Measurements from ENCODE around the gene PDCD4. TPM values are rescaled to one million over a fixed set of nuclear protein-coding genes. Genes with fewer than 3 reads are reported as not detected.
"Not testable (repeated sequence)": the region's sequence is repeated elsewhere in the genome, so short reads cannot be mapped to it uniquely, and the experiment has no call there.

Gene PDCD4
- total RNA-seq, 2 donors from 2014 or later, result 307 TPM

DNA sequence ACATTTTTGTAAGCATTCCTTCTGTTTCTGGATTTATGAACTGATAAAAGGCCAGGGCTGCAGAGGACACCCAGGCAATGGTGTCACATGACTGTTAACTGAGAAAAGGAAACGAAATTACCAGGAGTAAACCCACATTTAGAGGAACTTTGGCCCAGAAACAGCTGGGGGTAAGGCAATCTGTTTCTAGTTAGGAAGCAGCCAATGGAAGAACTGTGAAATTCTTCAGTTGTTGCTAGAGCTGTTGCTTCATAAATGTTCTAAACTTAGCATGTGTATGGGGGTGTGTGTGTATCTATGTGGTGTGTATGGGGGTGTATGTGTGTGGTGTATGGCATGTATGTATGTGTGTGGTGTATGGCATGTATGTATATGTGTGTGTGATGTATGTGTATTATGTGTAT lies 11.8 kb upstream of the PDCD4 start:
- H3K4me1 Mint-ChIP-seq, result peaks cover 71% of the 10 kb centered on the region
- DNase-seq, result no peak
- no peaks in the 10 kb centered on the region for H3K27me3 Mint-ChIP-seq
- H3K9me3 ChIP-seq (ENCODE audit: control insufficient read depth, low read length, poor library complexity, severe bottlenecking), result no peaks in the 10 kb centered on the region
- H3K27ac Mint-ChIP-seq, result peak overlapping the region; percentile 100
- no peak for ATAC-seq
- H3K4me3 Mint-ChIP-seq, result peak overlapping the region; percentile 41
- H3K36me3 Mint-ChIP-seq (ENCODE audit: low read depth), result no peaks in the 10 kb centered on the region

DNA sequence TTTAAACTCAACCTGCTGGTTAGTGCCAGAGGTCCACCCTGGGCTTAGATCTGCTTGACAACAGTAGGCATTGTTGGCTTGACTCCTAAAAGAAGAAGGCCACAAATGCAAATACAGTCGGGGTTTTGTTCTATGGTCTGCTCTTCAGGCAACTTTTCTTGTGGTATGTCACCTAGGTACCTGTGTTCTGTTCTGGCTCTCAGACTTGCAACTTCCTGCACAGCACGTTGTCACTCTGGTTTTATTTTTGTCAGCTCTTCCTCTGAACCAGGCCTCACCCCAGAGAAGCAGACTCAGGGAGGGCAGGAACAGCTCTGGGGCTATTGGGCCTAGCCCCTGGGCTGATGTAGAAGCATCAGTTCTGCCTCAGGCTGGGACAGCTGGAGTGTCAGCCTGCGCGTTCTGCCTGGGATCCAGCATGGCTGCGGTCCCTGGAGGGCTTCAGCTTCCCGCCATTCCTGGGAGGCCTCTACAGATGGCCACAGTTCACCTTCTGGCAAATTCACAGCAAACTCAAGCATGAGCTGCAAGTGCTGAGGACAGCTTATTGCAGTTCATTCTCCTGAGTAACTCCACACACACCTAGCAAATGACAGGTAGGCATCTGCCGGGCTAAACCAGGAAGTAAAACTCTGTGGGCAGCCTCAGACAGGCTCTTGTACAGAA lies 11.0 kb upstream of the PDCD4 start:
- H3K4me1 Mint-ChIP-seq, result peaks cover 73% of the 10 kb centered on the region
- H3K27me3 Mint-ChIP-seq, result no peaks in the 10 kb centered on the region
- H3K36me3 Mint-ChIP-seq (ENCODE audit: low read depth), result no peaks in the 10 kb centered on the region
- peak overlapping the region; percentile 100 for H3K27ac Mint-ChIP-seq
- DNase-seq (peak in 1 of 3 donors; percentile 28), ATAC-seq (peak; percentile 69)
- no peaks in the 10 kb centered on the region for H3K9me3 ChIP-seq (ENCODE audit: control insufficient read depth, low read length, poor library complexity, severe bottlenecking)
- peak overlapping the region; percentile 41 for H3K4me3 Mint-ChIP-seq

DNA sequence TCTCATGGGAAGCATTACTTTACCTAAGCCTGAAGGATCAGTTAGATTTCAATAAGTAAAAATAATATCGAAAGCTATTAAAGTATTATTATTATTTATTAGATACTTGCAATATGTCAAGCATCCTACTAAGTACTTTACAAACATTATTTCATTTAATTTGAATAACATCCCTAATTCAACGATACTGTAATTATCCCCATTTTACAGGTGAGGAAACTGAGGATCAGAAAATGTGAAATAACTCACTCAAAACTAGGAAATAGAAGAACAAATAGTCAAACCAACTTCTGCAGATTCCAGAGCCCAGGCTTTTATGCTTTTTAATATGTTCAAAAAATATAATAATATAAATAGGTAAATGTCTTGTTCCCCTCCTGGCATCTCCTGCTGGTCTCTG lies 10.3 kb upstream of the PDCD4 start:
- H3K4me3 Mint-ChIP-seq, result no peak overlapping the region

DNA sequence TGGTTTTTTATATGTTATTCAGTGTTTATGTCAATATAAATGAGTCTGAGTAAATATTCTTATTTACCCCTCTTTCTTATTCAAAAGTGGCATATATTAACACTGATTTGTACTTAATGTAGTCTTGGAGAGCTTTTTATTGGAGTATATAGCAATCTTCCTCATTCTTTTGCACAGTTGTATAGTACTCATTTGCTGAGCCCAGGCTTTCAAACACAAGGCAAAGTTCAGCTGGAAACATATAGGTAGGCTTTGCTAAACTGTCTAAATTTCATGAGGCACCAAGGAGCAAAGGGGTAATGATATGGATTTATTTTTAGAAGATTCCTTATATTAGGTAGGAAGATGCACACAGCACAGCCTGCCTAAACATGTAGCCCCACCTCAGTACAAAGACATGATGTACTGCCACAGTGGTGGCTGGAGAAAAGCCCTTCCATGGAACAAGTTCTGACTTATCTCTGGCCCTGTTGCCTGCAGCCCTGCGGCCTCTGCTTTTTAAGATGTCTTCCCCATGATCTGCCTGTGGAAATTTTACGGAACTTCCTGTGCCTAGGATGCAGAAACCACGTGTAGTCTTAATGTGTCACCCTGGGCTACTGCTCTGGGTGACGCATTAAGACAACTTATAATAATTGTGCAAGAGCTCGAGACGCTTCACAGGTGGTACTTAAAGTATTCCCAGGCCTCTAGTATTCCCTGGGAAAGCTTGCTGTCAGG lies 9.6 kb upstream of the PDCD4 start:
- Mint-ChIP-seq H3K4me3 (no peak overlapping the region), H3K27me3 (no peaks in the 10 kb centered on the region), H3K27ac (peak overlapping the region; percentile 100), H3K4me1 (peaks cover 80% of the 10 kb centered on the region), H3K36me3 (ENCODE audit: low read depth) (no peaks in the 10 kb centered on the region)
- ATAC-seq (no peak), DNase-seq (no peak)
- no peaks in the 10 kb centered on the region for H3K9me3 ChIP-seq (ENCODE audit: control insufficient read depth, low read length, poor library complexity, severe bottlenecking)

More for the DNA sequence above, 10.3 kb upstream of the PDCD4 start:
- peak overlapping the region; percentile 100 for H3K27ac Mint-ChIP-seq
- DNase-seq, result no peak
- H3K9me3 ChIP-seq (ENCODE audit: control insufficient read depth, low read length, poor library complexity, severe bottlenecking), result no peaks in the 10 kb centered on the region
- no peaks in the 10 kb centered on the region for H3K27me3 Mint-ChIP-seq
- H3K36me3 Mint-ChIP-seq (ENCODE audit: low read depth), result no peaks in the 10 kb centered on the region
- H3K4me1 Mint-ChIP-seq, result peaks cover 76% of the 10 kb centered on the region
- ATAC-seq, result no peak

DNA sequence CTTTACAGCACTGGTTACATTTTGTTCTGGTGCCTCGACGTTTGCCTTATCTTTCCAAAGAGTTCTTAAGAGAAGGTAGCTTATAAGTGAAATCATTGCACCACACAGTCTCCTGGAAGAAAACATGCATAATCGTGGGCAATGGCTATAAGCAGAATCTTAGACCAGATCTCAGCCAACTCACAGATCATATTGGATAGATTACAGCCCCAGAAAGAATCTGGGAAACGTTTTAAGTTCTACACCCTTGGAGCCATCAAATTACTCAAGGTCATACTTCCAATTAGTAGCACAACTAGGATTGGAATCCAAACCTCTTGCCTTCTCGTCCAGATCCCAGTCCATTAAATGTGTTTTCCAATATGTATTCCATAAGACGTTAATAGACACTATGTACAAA lies 8.8 kb upstream of the PDCD4 start:
- peak overlapping the region; percentile 100 for H3K27ac Mint-ChIP-seq
- DNase-seq (no peak), ATAC-seq (no peak)
- no peaks in the 10 kb centered on the region for H3K27me3 Mint-ChIP-seq
- H3K4me3 Mint-ChIP-seq, result no peak overlapping the region
- no peaks in the 10 kb centered on the region for H3K9me3 ChIP-seq (ENCODE audit: control insufficient read depth, low read length, poor library complexity, severe bottlenecking)
- H3K36me3 Mint-ChIP-seq (ENCODE audit: low read depth), result no peaks in the 10 kb centered on the region
- peaks cover 79% of the 10 kb centered on the region for H3K4me1 Mint-ChIP-seq

DNA sequence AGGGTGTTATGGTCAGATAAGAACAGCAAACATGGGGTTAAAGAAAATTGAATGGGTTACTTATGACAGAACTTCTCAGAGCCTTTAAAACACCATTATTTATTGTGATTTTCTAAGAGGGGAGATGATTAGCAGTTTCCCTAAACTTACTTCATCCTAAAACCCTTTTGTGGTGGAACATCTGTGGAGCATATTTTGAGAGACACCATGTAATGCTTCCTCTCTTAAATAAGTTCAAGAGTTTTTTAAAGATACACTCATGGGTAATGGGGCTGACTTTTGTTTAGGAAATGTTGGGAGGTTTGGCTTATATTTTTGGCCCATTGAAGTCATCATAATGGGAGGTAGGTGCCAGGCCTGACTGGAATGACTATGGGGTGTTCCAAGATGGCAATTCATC lies 8.4 kb upstream of the PDCD4 start:
- H3K4me3 Mint-ChIP-seq, result peak overlapping the region; percentile 41
- no peak for ATAC-seq
- no peaks in the 10 kb centered on the region for H3K36me3 Mint-ChIP-seq (ENCODE audit: low read depth)
- no peaks in the 10 kb centered on the region for H3K27me3 Mint-ChIP-seq
- no peaks in the 10 kb centered on the region for H3K9me3 ChIP-seq (ENCODE audit: control insufficient read depth, low read length, poor library complexity, severe bottlenecking)
- DNase-seq, result no peak
- H3K27ac Mint-ChIP-seq, result peak overlapping the region; percentile 100
- peaks cover 76% of the 10 kb centered on the region for H3K4me1 Mint-ChIP-seq

DNA sequence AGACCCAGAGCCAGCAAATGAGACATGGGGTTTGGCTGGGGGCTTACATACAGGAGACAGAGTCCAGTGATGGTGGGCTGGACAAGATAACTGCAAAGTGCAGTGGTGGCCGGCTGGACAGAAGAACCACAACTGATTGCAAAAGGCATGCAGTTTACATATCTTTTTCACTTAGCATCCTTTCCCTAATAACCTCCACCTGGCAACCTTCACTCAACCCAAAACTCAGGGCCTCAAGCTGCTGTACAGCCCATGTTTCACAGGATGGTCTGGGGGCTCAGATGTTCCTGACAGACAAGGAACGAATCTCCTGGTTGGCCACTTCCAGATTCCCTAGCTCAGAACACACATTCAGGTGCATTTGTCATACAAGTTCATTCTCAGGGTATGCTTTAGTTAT lies 7.8 kb upstream of the PDCD4 start:
- H3K4me3 Mint-ChIP-seq, result peak overlapping the region; percentile 41
- peak overlapping the region; percentile 100 for H3K27ac Mint-ChIP-seq
- no peaks in the 10 kb centered on the region for H3K27me3 Mint-ChIP-seq
- H3K9me3 ChIP-seq (ENCODE audit: control insufficient read depth, low read length, poor library complexity, severe bottlenecking), result no peaks in the 10 kb centered on the region
- DNase-seq (no peak), ATAC-seq (no peak)
- peaks cover 77% of the 10 kb centered on the region for H3K4me1 Mint-ChIP-seq
- no peaks in the 10 kb centered on the region for H3K36me3 Mint-ChIP-seq (ENCODE audit: low read depth)

DNA sequence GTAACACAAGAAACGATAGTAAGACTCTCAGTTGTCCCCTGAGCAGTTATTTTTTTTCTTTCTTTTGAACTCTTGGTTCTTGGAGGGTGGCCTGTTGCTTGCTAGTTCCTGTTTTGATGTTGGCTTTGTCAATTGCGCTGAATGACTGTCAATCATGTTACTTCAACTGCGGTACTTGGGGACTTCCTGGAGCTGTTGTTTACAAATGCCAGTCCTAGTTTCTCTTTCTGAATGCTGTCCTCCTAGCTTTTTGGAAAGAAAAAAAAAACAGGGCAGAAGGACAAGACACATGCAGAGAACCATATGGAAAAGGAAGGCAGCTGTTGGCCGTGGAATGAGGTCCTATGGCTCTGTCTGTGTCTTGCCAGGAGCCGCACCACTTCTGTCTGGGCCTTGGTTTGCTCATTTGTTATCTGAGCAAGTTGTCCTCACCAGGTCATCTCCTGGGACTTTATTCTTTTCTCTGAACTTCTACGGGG lies 7.0 kb upstream of the PDCD4 start:
- ATAC-seq (peak; percentile 80), DNase-seq (peak in 1 of 3 donors; percentile 35)
- Mint-ChIP-seq H3K4me1 (peaks cover 79% of the 10 kb centered on the region), H3K36me3 (ENCODE audit: low read depth) (no peaks in the 10 kb centered on the region), H3K27me3 (no peaks in the 10 kb centered on the region), H3K4me3 (peak overlapping the region; percentile 87), H3K27ac (peak overlapping the region; percentile 100)
- no peaks in the 10 kb centered on the region for H3K9me3 ChIP-seq (ENCODE audit: control insufficient read depth, low read length, poor library complexity, severe bottlenecking)

DNA sequence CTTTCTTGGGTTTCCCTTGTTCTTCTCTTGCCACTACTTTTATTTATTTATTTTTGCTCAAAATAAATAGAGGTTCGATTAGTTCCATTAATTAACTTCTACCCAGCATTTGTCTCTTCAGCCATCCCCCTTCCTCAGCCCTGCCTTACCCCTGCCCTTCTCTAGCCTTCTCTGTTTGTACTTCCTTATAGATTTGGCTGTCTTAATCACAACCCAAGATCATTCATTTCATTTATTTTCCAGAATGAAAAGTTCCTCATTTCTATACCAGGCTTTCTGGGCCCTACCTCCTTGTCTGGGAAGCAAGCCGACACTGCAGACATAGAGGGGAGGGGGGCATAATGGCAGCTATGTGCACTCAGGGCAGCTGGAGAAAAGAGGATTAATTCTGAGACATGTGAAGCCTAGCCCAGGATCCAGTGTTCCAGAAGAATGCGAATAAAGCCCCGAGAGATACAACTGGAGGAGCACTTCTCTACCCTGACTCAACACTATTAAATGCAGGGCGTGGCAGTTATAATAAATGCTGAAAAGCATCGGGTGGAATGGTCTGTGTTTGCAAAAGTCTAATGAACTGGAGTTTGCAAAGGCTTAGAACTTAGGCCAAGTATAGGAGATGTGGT lies 6.4 kb upstream of the PDCD4 start:
- no peak for ATAC-seq
- no peak for DNase-seq
- Mint-ChIP-seq H3K27ac (peak overlapping the region; percentile 100), H3K36me3 (ENCODE audit: low read depth) (no peaks in the 10 kb centered on the region), H3K27me3 (no peaks in the 10 kb centered on the region), H3K4me1 (peaks cover 79% of the 10 kb centered on the region), H3K4me3 (peak overlapping the region; percentile 87)
- H3K9me3 ChIP-seq (ENCODE audit: control insufficient read depth, low read length, poor library complexity, severe bottlenecking), result no peaks in the 10 kb centered on the region

DNA sequence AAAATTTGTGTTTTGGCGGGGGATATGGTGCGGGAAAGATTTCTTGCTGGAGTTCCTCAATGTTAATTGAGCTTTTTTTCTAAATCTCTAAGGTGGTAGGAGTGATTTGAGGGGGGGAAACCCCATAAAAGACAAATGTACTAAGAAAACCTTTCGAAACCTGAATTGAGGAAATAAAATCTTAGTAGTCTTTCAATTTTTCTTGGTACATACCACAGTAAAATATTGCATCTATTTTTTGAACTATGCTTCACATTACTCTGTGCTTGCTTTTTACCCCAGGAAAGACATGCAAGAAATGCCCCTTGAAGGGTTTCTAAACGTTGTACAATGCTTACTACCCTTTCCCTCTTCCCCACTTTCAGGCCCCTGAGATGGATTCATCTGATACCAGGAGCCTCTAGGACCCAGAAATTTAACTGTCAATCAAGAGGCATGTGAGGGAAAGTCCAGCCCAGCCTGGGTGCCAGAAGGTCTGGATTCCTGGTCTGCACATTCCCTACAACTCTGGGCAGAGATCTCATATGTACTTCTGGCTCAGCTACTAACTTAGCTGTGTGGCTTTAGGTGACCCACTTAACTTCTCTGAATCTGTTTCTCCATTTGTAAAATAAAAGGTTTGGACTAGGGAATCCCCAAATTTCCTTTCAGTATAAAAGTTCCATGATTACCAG lies 5.8 kb upstream of the PDCD4 start:
- peak overlapping the region; percentile 87 for H3K4me3 Mint-ChIP-seq
- DNase-seq (no peak), ATAC-seq (no peak)
- no peaks in the 10 kb centered on the region for H3K9me3 ChIP-seq (ENCODE audit: control insufficient read depth, low read length, poor library complexity, severe bottlenecking)
- no peaks in the 10 kb centered on the region for H3K27me3 Mint-ChIP-seq
- H3K36me3 Mint-ChIP-seq (ENCODE audit: low read depth), result no peaks in the 10 kb centered on the region
- H3K27ac Mint-ChIP-seq, result peak overlapping the region; percentile 100
- peaks cover 79% of the 10 kb centered on the region for H3K4me1 Mint-ChIP-seq

DNA sequence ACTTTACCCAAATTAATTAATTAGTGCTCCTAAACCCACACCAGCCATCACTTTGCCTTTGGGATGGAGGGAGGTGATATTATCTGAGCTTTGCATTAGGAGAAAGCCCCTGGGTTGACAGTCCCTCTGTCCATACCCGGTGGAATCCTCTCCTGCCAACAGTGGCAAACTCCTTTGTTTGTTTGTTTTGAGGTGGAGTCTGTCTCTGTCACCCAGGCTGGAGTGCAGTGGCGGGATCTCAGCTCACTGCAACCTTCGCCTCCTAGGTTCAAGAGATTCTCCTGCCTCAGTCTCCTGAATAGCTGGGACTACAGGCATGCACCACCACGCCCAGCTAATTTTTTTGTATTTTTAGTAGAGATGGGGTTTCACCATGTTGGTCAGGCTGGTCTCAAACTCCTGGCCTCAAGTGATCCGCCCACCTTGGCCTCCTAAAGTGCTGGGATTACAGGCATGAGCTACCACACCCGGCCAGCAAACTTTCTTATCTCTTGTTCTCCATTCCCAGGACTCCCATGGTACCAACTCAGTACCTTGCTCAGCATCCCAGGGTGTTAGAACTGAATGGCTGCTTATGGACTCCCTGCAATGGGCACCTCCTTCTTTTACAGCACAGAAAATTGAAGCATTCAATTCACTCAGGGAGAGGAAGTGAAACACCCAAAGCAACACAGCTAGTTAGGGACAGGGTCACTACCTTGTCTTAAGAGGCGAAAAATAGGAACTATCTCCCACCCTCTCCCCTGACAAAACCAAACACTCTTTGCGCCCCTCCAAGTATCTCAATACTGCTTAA lies 4.5 kb upstream of the PDCD4 start:
- H3K27ac Mint-ChIP-seq, result peak overlapping the region; percentile 100
- H3K36me3 Mint-ChIP-seq (ENCODE audit: low read depth); ATAC-seq; DNase-seq; H3K27me3 Mint-ChIP-seq; H3K9me3 ChIP-seq (ENCODE audit: control insufficient read depth, low read length, poor library complexity, severe bottlenecking): not testable (repeated sequence)
- H3K4me3 Mint-ChIP-seq, result peak overlapping the region; percentile 69
- peaks cover 77% of the 10 kb centered on the region for H3K4me1 Mint-ChIP-seq

DNA sequence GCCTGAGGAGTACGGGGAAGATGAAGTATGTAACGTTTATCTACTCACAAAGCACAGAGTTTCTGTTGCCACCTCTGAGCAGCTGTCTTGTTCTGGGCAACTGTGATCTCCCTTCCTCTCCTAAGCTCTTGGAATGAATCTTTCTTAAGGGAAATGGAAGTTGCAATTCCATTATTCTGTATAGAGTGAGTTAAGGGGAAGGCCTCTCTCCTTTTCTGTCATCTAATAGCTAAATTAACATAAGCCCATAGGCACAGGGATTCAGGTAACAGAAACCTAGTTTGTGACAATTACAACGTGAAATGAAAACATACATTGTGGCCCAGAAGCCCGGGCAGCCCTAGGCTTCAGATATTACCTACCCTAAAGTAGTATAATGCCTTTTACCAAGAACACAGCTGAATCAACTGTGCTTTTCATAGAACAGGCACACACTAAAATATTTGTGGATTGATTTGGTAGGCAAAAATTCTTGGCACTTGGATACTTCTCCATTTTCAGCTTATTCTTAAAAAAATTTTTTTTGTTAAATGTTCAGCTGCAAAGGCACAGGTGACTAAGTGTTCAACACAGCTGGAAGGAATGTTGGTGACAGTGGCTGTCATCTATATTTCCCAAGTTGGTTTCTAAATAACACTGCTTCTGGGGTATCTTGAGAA lies 3.8 kb upstream of the PDCD4 start:
- no peak for DNase-seq
- Mint-ChIP-seq H3K4me3 (peak overlapping the region; percentile 69), H3K27me3 (no peaks in the 10 kb centered on the region)

More for the DNA sequence above, 3.8 kb upstream of the PDCD4 start:
- ATAC-seq, result no peak
- peaks cover 3% of the 10 kb centered on the region for H3K36me3 Mint-ChIP-seq (ENCODE audit: low read depth)
- no peaks in the 10 kb centered on the region for H3K9me3 ChIP-seq (ENCODE audit: control insufficient read depth, low read length, poor library complexity, severe bottlenecking)
- peaks cover 72% of the 10 kb centered on the region for H3K4me1 Mint-ChIP-seq
- peak overlapping the region; percentile 100 for H3K27ac Mint-ChIP-seq

Data from T-helper 17 cell (primary cell).